ENCODE results near the gene P3H3.

Gene P3H3

DNA sequence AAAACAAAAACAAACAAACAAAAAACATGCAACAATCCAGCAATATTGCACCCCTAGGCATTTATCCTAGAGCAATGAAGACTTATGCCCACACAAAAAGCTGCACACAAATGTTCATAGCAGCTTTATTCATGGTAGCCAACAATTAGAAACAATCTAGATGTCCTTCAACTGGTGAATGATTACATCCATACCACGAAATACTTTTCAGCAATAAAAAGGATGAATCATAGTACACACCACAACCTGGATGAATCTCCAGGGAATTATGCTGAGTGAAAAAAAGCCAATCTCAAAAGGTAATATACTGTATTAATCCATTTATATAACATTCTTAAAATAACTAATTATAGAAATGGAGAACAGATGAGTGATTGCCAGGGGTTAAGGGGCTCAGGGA is 21.0 kb upstream of the P3H3 start:
- no peak for DNase-seq (ENCODE audit: low read depth)

- DNase-seq (ENCODE audit: low read depth), result no peak
Measured at GRCh38 chr12:6809056-6809455, 19.2 kb upstream of the P3H3 start.

GRCh38 chr12:6810758-6811157 is 17.4 kb upstream of the P3H3 start:
- DNase-seq (ENCODE audit: low read depth), result no peak

- DNase-seq (ENCODE audit: low read depth), result no peak
Measured at GRCh38 chr12:6813363-6813762, 14.8 kb upstream of the P3H3 start.

DNA sequence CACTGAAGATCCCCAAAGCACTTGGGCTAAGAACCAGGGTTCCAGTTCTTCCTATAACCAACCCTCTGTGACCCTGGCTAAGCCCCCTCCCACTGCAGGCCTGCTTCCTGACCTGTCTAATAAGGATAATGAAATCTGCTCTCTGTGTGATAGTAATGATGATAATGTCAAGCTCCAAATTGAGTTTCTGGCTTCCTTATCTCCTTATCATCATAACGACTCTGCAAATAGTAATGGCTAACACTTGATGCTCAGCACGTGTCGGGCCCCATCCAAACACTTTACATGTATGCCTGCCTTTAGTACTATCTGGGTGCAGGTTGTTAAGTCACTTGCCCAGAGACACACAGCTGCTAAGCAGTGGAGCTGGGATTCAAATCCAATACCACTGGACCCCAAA is 11.6 kb upstream of the P3H3 start:
- no peak for DNase-seq (ENCODE audit: low read depth)

- DNase-seq (ENCODE audit: low read depth), result no peak
Measured at GRCh38 chr12:6817098-6817497, 11.1 kb upstream of the P3H3 start.

DNA sequence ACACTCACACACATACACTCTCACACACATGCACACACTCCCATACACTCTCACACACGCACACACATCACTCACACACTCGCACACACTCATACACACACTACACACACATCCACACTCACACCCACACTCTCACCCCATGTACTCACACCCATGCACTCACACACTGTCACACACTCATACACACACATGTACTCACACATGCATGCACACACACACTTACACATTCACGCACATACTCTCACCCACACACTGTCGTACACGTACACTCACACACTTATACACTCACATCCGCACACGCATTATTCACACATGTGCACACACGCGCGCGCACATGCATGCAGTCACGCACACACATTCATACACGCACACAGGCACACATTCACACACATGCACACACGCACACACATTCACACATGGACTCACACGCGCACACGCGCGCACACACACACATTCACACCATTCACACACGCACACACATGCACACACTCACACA is 10.5 kb upstream of the P3H3 start:
- DNase-seq (ENCODE audit: low read depth), result no peak

- no peak for DNase-seq (ENCODE audit: low read depth)
Measured at GRCh38 chr12:6818222-6818621, 10.0 kb upstream of the P3H3 start.

GRCh38 chr12:6818645-6819044 is 9.6 kb upstream of the P3H3 start:
- no peak for DNase-seq (ENCODE audit: low read depth)

GRCh38 chr12:6819106-6820030 is 8.8 kb upstream of the P3H3 start:
- DNase-seq (ENCODE audit: low read depth), result no peak

GRCh38 chr12:6820166-6820565 is 8.0 kb upstream of the P3H3 start:
- no peak for DNase-seq (ENCODE audit: low read depth)

DNA sequence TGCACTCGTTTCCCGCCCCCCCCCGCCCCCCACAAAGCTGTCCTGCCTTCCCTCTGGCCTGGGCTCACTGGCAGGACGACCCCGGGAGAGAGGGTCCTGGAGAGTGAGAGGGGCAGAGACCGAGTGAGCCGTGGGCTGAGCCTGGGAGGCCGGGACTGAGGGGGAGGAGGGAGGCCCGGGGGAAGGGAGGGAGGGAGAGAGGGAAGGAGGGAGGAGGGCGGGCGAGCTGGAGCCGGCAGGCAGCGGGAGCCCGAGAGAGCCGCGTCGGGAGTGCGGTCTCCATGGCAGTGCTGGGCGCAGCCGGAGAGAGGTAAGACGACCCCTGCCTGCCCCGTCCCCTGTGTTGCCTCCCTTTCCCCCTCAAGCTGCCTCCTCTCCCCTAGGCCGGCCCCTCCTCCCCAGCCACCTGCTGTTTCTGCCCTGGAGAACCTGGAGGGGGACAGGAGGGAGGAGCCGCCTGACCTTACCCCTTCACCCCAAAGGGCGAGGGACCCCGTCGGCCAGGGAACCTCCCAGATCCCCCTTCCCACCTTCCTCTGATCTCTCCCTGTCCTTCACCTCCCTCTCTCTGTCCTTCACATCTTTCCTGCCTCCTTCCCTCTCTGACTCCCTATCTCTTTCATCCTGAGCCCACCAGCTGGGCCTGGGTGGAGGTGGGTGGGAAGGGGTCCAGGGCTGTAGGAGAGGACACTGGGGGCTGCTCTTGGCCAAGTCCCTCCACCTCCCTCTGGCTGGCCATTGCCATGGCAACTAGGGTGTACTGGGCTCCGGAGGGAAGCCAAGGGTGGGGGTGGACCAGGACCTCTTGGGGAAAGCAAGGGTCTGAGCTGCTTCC is 6.4 kb upstream of the P3H3 start, which contains the start of gene GPR162:
GPR162 (plus strand) TSS at position 231 of the 835 bp plus-strand sequence. CDS start 2,078 bp downstream, outside the sequence.
- DNase-seq (ENCODE audit: low read depth), result no peak

DNA sequence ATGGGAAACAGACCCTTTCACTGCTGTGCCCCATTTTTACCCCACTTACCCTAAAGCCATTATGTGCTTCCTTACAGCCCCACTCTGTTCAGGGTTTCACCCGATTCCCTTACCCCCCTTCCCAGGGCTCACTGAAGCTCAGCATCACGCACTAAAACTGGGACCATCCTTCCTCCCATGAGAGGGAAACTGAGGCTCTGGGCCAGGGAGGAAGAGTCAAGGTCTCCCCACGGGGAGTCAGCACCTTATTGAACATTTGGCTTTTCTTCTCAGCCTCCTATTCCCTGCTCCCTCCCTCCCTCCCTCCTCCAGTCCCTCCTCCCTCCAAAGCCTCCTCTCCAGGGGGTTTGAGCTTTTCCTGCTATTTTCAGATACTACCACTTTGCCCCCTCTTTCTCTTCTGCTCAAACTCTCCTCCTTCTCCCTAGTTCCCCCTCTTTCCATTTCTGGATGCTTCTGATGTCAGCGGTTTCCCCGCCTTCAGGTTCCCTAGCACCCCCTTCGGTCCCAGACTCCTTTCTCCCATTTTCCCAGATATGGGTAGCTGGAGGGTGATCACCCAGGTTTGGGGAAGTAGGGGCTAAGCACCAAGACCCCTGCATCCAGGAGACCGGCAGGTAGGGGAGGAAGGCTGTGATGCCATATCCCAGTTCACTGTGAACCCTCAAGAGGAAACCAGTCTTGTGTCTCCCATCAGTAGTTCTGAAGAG is 5.6 kb upstream of the P3H3 start:
- no peak for DNase-seq (ENCODE audit: low read depth)

- DNase-seq (ENCODE audit: low read depth), result no peak
Measured at GRCh38 chr12:6823182-6824084, 4.8 kb upstream of the P3H3 start.

DNA sequence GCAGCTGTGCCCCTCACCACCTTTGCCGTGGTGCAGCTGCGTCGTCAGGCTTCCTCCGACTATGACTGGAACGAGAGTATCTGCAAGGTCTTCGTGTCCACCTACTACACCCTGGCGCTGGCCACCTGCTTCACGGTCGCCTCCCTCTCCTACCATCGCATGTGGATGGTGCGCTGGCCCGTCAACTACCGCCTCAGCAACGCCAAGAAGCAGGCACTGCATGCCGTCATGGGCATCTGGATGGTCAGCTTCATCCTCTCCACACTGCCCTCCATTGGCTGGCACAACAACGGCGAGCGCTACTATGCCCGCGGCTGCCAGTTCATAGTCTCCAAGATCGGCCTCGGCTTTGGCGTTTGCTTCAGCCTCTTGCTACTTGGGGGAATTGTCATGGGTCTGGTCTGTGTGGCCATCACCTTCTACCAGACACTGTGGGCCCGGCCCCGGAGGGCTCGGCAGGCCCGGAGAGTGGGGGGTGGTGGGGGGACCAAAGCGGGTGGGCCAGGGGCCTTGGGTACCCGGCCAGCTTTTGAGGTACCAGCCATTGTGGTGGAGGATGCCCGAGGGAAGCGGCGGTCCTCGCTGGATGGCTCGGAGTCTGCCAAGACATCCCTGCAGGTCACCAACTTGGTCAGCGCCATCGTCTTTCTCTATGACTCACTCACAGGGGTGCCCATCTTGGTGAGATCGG is 4.0 kb upstream of the P3H3 start:
- DNase-seq (ENCODE audit: low read depth), result no peak

GRCh38 chr12:6824901-6825381 is 3.3 kb upstream of the P3H3 start:
- DNase-seq (ENCODE audit: low read depth), result no peak

GRCh38 chr12:6825398-6826124 is 2.6 kb upstream of the P3H3 start:
- DNase-seq (ENCODE audit: low read depth), result peak; percentile 38

DNA sequence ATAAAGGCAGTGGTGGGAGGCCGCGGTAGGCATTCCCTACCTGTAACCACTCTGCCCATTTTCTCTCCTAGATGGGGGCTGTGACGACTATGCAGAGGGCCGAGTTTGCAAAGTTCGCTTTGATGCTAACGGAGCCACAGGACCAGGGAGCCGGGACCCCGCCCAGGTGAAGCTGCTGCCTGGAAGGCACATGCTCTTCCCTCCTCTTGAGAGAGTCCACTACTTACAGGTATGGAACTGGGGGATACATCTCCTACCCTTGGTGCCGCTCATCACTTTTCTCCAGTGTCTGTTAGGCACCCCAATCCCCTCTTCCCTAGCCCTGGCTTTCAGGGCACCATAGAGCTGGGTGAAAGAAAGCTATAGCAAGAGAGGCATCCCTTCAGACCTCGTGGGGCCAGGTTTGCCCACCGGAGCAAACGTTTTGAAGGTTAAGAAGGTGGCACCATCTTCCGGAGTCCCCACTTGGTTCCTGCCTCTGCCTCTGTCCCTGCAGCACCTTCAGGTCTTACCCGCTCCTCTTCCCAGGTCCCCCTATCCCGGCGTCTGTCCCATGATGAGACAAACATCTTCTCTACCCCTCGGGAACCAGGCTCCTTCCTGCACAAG is 2.0 kb upstream of the P3H3 start:
- DNase-seq (ENCODE audit: low read depth), result no peak
